Measurements from ENCODE around the gene TTBK1.

TTBK1 gene

GRCh38 chr6:43286456-43286979 lies 43.2 kb downstream of the TTBK1 start:
- Histone ChIP-seq H3K9me3 (no peaks in the 10 kb centered on the region), H3K27me3 (ENCODE audit: low read depth) (peaks cover 36% of the 10 kb centered on the region), H3K36me3 (replicated peaks) (no peaks in the 10 kb centered on the region), H3K4me3 (no peak overlapping the region), H3K4me1 (no peaks in the 10 kb centered on the region)
- DNase-seq (ENCODE audit: low spot score in 2 of 2): no peak
- in situ Hi-C loops (cut with MboI; ENCODE audit: low sequenced_read_pairs): no loop called here

- in situ Hi-C loops (cut with MboI; ENCODE audit: low sequenced_read_pairs): no loop called here
- Histone ChIP-seq H3K36me3 (replicated peaks) (no peaks in the 10 kb centered on the region), H3K27me3 (ENCODE audit: low read depth) (peaks cover 29% of the 10 kb centered on the region), H3K4me3 (no peak overlapping the region), H3K9me3 (no peaks in the 10 kb centered on the region), H3K4me1 (no peaks in the 10 kb centered on the region)
- no peak for DNase-seq (ENCODE audit: low spot score in 2 of 2)
Measured at GRCh38 chr6:43286980-43287716, 43.9 kb downstream of the TTBK1 start.

GRCh38 chr6:43287717-43288679 lies 44.7 kb downstream of the TTBK1 start:
- in situ Hi-C loops (cut with MboI; ENCODE audit: low sequenced_read_pairs): no loop called here
- H3K9me3 ChIP-seq: no peaks in the 10 kb centered on the region
- H3K27me3 ChIP-seq (ENCODE audit: low read depth): peaks cover 27% of the 10 kb centered on the region
- H3K36me3 ChIP-seq (replicated peaks): no peaks in the 10 kb centered on the region
- no peaks in the 10 kb centered on the region for H3K4me1 ChIP-seq
- DNase-seq (ENCODE audit: low spot score in 2 of 2): no peak
- no peak overlapping the region for H3K4me3 ChIP-seq

GRCh38 chr6:43290339-43290904 lies 47.1 kb downstream of the TTBK1 start:
- Histone ChIP-seq H3K4me3 (no peak overlapping the region), H3K4me1 (no peaks in the 10 kb centered on the region), H3K9me3 (no peaks in the 10 kb centered on the region), H3K36me3 (replicated peaks) (no peaks in the 10 kb centered on the region), H3K27me3 (ENCODE audit: low read depth) (peaks cover 7% of the 10 kb centered on the region)
- no peak for DNase-seq (ENCODE audit: low spot score in 2 of 2)
- in situ Hi-C loops (cut with MboI; ENCODE audit: low sequenced_read_pairs): no loop called here

GRCh38 chr6:43290905-43291355 lies 47.6 kb downstream of the TTBK1 start:
- in situ Hi-C loops (cut with MboI; ENCODE audit: low sequenced_read_pairs): no loop called here
- no peaks in the 10 kb centered on the region for H3K9me3 ChIP-seq
- peaks cover 2% of the 10 kb centered on the region for H3K27me3 ChIP-seq (ENCODE audit: low read depth)
- no peak overlapping the region for H3K4me3 ChIP-seq
- H3K36me3 ChIP-seq (replicated peaks): no peaks in the 10 kb centered on the region
- DNase-seq (ENCODE audit: low spot score in 2 of 2): no peak
- H3K4me1 ChIP-seq: no peaks in the 10 kb centered on the region

- no peaks in the 10 kb centered on the region for H3K4me1 ChIP-seq
- H3K27me3 ChIP-seq (ENCODE audit: low read depth): no peaks in the 10 kb centered on the region; the same call in 1 of the 2 replicates
- in situ Hi-C loops (cut with MboI; ENCODE audit: low sequenced_read_pairs): no loop called here
- no peaks in the 10 kb centered on the region for H3K9me3 ChIP-seq
- no peak for DNase-seq (ENCODE audit: low spot score in 2 of 2)
- H3K36me3 ChIP-seq (replicated peaks): no peaks in the 10 kb centered on the region
- no peak overlapping the region for H3K4me3 ChIP-seq
Measured at GRCh38 chr6:43291708-43292107, 48.4 kb downstream of the TTBK1 start.

GRCh38 chr6:43292341-43292740 lies 49.1 kb downstream of the TTBK1 start:
- Histone ChIP-seq H3K9me3 (no peaks in the 10 kb centered on the region), H3K36me3 (replicated peaks) (no peaks in the 10 kb centered on the region), H3K4me3 (no peak overlapping the region), H3K27me3 (ENCODE audit: low read depth) (no peaks in the 10 kb centered on the region; the same call in 1 of the 2 replicates), H3K4me1 (no peaks in the 10 kb centered on the region)
- DNase-seq (ENCODE audit: low spot score in 2 of 2): no peak
- in situ Hi-C loops (cut with MboI; ENCODE audit: low sequenced_read_pairs): no loop called here

- Histone ChIP-seq H3K36me3 (replicated peaks) (no peaks in the 10 kb centered on the region), H3K9me3 (no peaks in the 10 kb centered on the region), H3K27me3 (ENCODE audit: low read depth) (no peaks in the 10 kb centered on the region; the same call in 1 of the 2 replicates), H3K4me3 (no peak overlapping the region), H3K4me1 (no peaks in the 10 kb centered on the region)
- no peak for DNase-seq (ENCODE audit: low spot score in 2 of 2)
- in situ Hi-C loops (cut with MboI; ENCODE audit: low sequenced_read_pairs): no loop called here
Measured at GRCh38 chr6:43292763-43293318, 49.6 kb downstream of the TTBK1 start.

GRCh38 chr6:43293698-43294097 lies 50.4 kb downstream of the TTBK1 start:
- no peaks in the 10 kb centered on the region for H3K36me3 ChIP-seq (replicated peaks)
- H3K27me3 ChIP-seq (ENCODE audit: low read depth): no peaks in the 10 kb centered on the region; the same call in 1 of the 2 replicates
- H3K9me3 ChIP-seq: no peaks in the 10 kb centered on the region
- in situ Hi-C loops (cut with MboI; ENCODE audit: low sequenced_read_pairs): no loop called here
- no peaks in the 10 kb centered on the region for H3K4me1 ChIP-seq
- no peak overlapping the region for H3K4me3 ChIP-seq
- DNase-seq (ENCODE audit: low spot score in 2 of 2): no peak

- no peaks in the 10 kb centered on the region for H3K36me3 ChIP-seq (replicated peaks)
- no peak overlapping the region for H3K4me3 ChIP-seq
- in situ Hi-C loops (cut with MboI; ENCODE audit: low sequenced_read_pairs): no loop called here
- H3K27me3 ChIP-seq (ENCODE audit: low read depth): no peaks in the 10 kb centered on the region; the same call in 1 of the 2 replicates
- H3K4me1 ChIP-seq: no peaks in the 10 kb centered on the region
- DNase-seq (ENCODE audit: low spot score in 2 of 2): no peak
- no peaks in the 10 kb centered on the region for H3K9me3 ChIP-seq
Measured at GRCh38 chr6:43294536-43294935, 51.3 kb downstream of the TTBK1 start.

GRCh38 chr6:43295456-43295855 lies 52.2 kb downstream of the TTBK1 start:
- in situ Hi-C loops (cut with MboI; ENCODE audit: low sequenced_read_pairs): no loop called here
- Histone ChIP-seq H3K4me3 (no peak overlapping the region), H3K27me3 (ENCODE audit: low read depth) (no peaks in the 10 kb centered on the region; the same call in 1 of the 2 replicates), H3K4me1 (no peaks in the 10 kb centered on the region), H3K9me3 (no peaks in the 10 kb centered on the region), H3K36me3 (replicated peaks) (no peaks in the 10 kb centered on the region)
- no peak for DNase-seq (ENCODE audit: low spot score in 2 of 2)

GRCh38 chr6:43296780-43297497 lies 53.7 kb downstream of the TTBK1 start:
- no peaks in the 10 kb centered on the region for H3K36me3 ChIP-seq (replicated peaks)
- H3K4me1 ChIP-seq: no peaks in the 10 kb centered on the region
- no peak overlapping the region for H3K4me3 ChIP-seq
- no peaks in the 10 kb centered on the region for H3K27me3 ChIP-seq (ENCODE audit: low read depth)
- DNase-seq (ENCODE audit: low spot score in 2 of 2): peak in 1 of 2 experiments; percentile 5
- H3K9me3 ChIP-seq: no peaks in the 10 kb centered on the region
- in situ Hi-C loops (cut with MboI; ENCODE audit: low sequenced_read_pairs): no loop called here

Measured in HAP-1 (cell line).